ENCODE data around the gene WDFY4. TPM values are rescaled to one million over a fixed set of nuclear protein-coding genes. Genes with fewer than 3 reads are reported as not detected.

The WDFY4 gene
- total RNA-seq, 1 experiment from 2014 or later: not detected

GRCh38 chr10:48901319-48901718, 216.6 kb downstream of the WDFY4 start:
- DNase-seq: no peak
- Histone ChIP-seq H3K79me2 (ENCODE audit: low read depth) (no peaks in the 10 kb centered on the region), H4K20me1 (ENCODE audit: insufficient read depth) (no peaks in the 10 kb centered on the region; the same call in 1 of the 2 replicates), H3K4me3 (no peak overlapping the region), H3K27me3 (ENCODE audit: insufficient read depth, low read depth) (peaks cover 49% of the 10 kb centered on the region), H3K4me2 (no peak overlapping the region), H3F3A (ENCODE audit: insufficient read depth, low read depth) (no peaks in the 10 kb centered on the region), H3K27ac (no peak overlapping the region), H3K4me1 (replicated peaks; ENCODE audit: insufficient read depth) (no peaks in the 10 kb centered on the region), H2AFZ (no peak overlapping the region), H3K9me2 (ENCODE audit: insufficient read depth) (no peaks in the 10 kb centered on the region), H3K36me3 (ENCODE audit: low read depth) (no peaks in the 10 kb centered on the region), H3K9me3 (ENCODE audit: insufficient read depth, low read depth) (no peaks in the 10 kb centered on the region)
- TF ChIP-seq, protein P1, sequence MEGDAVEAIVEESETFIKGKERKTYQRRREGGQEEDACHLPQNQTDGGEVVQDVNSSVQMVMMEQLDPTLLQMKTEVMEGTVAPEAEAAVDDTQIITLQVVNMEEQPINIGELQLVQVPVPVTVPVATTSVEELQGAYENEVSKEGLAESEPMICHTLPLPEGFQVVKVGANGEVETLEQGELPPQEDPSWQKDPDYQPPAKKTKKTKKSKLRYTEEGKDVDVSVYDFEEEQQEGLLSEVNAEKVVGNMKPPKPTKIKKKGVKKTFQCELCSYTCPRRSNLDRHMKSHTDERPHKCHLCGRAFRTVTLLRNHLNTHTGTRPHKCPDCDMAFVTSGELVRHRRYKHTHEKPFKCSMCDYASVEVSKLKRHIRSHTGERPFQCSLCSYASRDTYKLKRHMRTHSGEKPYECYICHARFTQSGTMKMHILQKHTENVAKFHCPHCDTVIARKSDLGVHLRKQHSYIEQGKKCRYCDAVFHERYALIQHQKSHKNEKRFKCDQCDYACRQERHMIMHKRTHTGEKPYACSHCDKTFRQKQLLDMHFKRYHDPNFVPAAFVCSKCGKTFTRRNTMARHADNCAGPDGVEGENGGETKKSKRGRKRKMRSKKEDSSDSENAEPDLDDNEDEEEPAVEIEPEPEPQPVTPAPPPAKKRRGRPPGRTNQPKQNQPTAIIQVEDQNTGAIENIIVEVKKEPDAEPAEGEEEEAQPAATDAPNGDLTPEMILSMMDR (conservative IDR thresholded peaks at IDR 0.05): no peak
- TF ChIP-seq EZH2 (IDR thresholded peaks at IDR 0.05; ENCODE audit: low read depth): no peak
- no TSS peak for BruUV-seq (replicated peaks)
- ChIA-PET CTCF (no interaction called here), POLR2A (ENCODE audit: unreplicated experiment) (no interaction called here)
- intact Hi-C loops (cut with micrococcal nuclease; ENCODE audit: unreplicated experiment): no loop called here

DNA sequence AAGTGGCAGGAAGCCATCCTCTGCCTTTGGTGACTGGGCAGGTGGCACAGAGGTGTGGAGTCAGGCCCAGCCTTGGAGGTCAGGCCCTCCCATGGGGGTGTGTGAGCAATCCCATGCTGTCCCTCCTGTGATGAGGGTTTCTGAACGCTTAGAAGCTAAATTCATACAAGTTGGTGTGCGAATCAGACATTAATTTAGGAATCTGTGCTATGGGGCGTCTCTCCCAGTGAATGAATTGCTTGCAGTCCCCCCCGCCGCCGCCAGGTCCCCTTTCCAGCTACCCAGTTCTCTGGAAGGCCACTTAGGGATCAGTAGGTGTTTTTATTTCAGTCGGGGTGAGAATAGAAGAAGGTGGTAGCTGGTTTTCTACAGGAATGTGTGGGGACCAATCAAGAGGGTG, 217.4 kb downstream of the WDFY4 start:
- DNase-seq: no peak
- H3F3A ChIP-seq (ENCODE audit: insufficient read depth, low read depth): no peaks in the 10 kb centered on the region
- POLR2A ChIA-PET (ENCODE audit: unreplicated experiment): no interaction called here
- BruUV-seq (replicated peaks): no TSS peak
- H3K36me3 ChIP-seq (ENCODE audit: low read depth): no peaks in the 10 kb centered on the region
- intact Hi-C loops (cut with micrococcal nuclease; ENCODE audit: unreplicated experiment): no loop called here
- H3K4me1 ChIP-seq (replicated peaks; ENCODE audit: insufficient read depth): no peaks in the 10 kb centered on the region
- H3K27ac ChIP-seq: no peak overlapping the region
- no peaks in the 10 kb centered on the region for H3K9me3 ChIP-seq (ENCODE audit: insufficient read depth, low read depth)
- H3K79me2 ChIP-seq (ENCODE audit: low read depth): no peaks in the 10 kb centered on the region
- peaks cover 57% of the 10 kb centered on the region for H3K27me3 ChIP-seq (ENCODE audit: insufficient read depth, low read depth)
- no peak overlapping the region for H3K4me3 ChIP-seq
- H2AFZ ChIP-seq: no peak overlapping the region
- H3K9me2 ChIP-seq (ENCODE audit: insufficient read depth): no peaks in the 10 kb centered on the region
- no peak overlapping the region for H3K4me2 ChIP-seq
- CTCF ChIA-PET: no interaction called here
- no peak for TF ChIP-seq EZH2 (IDR thresholded peaks at IDR 0.05; ENCODE audit: low read depth)
- TF ChIP-seq, protein P1 (conservative IDR thresholded peaks at IDR 0.05): peak; percentile 23; the same call in 1 of the 2 replicates
- no peaks in the 10 kb centered on the region; the same call in 1 of the 2 replicates for H4K20me1 ChIP-seq (ENCODE audit: insufficient read depth)

GRCh38 chr10:48903151-48903550, 218.5 kb downstream of the WDFY4 start:
- no peaks in the 10 kb centered on the region for H3K4me1 ChIP-seq (replicated peaks; ENCODE audit: insufficient read depth)
- POLR2A ChIA-PET (ENCODE audit: unreplicated experiment): no interaction called here
- peaks cover 67% of the 10 kb centered on the region for H3K27me3 ChIP-seq (ENCODE audit: insufficient read depth, low read depth)
- no peak overlapping the region for H2AFZ ChIP-seq
- intact Hi-C loops (cut with micrococcal nuclease; ENCODE audit: unreplicated experiment): no loop called here
- H3K9me3 ChIP-seq (ENCODE audit: insufficient read depth, low read depth): no peaks in the 10 kb centered on the region
- H3F3A ChIP-seq (ENCODE audit: insufficient read depth, low read depth): no peaks in the 10 kb centered on the region
- TF ChIP-seq EZH2 (IDR thresholded peaks at IDR 0.05; ENCODE audit: low read depth): no peak
- TF ChIP-seq, protein P1 (conservative IDR thresholded peaks at IDR 0.05): no peak
- no peak for DNase-seq
- CTCF ChIA-PET: no interaction called here
- no peak overlapping the region for H3K4me2 ChIP-seq
- H3K27ac ChIP-seq: no peak overlapping the region
- no TSS peak for BruUV-seq (replicated peaks)
- H4K20me1 ChIP-seq (ENCODE audit: insufficient read depth): no peaks in the 10 kb centered on the region; the same call in 1 of the 2 replicates
- H3K36me3 ChIP-seq (ENCODE audit: low read depth): no peaks in the 10 kb centered on the region
- H3K9me2 ChIP-seq (ENCODE audit: insufficient read depth): no peaks in the 10 kb centered on the region
- H3K79me2 ChIP-seq (ENCODE audit: low read depth): no peaks in the 10 kb centered on the region
- no peak overlapping the region for H3K4me3 ChIP-seq

All from PC-9 (cell line).